GM19452 (cell line): ENCODE data around the gene SUMF2.
"Not testable (repeated sequence)": the region's sequence is repeated elsewhere in the genome, so short reads cannot be mapped to it uniquely, and the experiment has no call there.

Source experiments
- ATAC-seq: cut with Tn5 transposase; IDR thresholded peaks from one replicate; pipeline ENCODE4 v1.9.1; 2021; ENCODE audit not compliant: unreplicated experiment

SUMF2 gene

GRCh38 chr7:56063882-56064625 is at the start of gene SUMF2:
Gene SUMF2 (plus strand): TSS chr7:56064286. CDS start chr7:56064312, 26 bp downstream.
- peak; percentile 87 for ATAC-seq

- not testable (repeated sequence) for ATAC-seq
Observed at GRCh38 chr7:56017015-56017414, 47.1 kb upstream of the SUMF2 start.

- ATAC-seq, result no peak
Observed at GRCh38 chr7:56019501-56019900, 44.6 kb upstream of the SUMF2 start.

GRCh38 chr7:56023500-56023899 is 40.6 kb upstream of the SUMF2 start:
- no peak for ATAC-seq

GRCh38 chr7:56026538-56026937 is 37.5 kb upstream of the SUMF2 start:
- no peak for ATAC-seq

- ATAC-seq, result no peak
Observed at GRCh38 chr7:56028942-56029630, 35.0 kb upstream of the SUMF2 start.

- ATAC-seq, result no peak
Observed at GRCh38 chr7:56030340-56030739, 33.7 kb upstream of the SUMF2 start.

- not testable (repeated sequence) for ATAC-seq
Observed at GRCh38 chr7:56031556-56031955, 32.5 kb upstream of the SUMF2 start.

- ATAC-seq, result not testable (repeated sequence)
Observed at GRCh38 chr7:56032578-56032977, 31.5 kb upstream of the SUMF2 start.

- ATAC-seq, result peak; percentile 97
Observed at GRCh38 chr7:56033671-56034432, 30.2 kb upstream of the SUMF2 start.

GRCh38 chr7:56040730-56041129 is 23.4 kb upstream of the SUMF2 start:
- ATAC-seq, result no peak

GRCh38 chr7:56045758-56046157 is 18.3 kb upstream of the SUMF2 start:
- not testable (repeated sequence) for ATAC-seq

GRCh38 chr7:56046721-56047445 is 17.2 kb upstream of the SUMF2 start:
- no peak for ATAC-seq

- not testable (repeated sequence) for ATAC-seq
Observed at GRCh38 chr7:56047446-56048116, 16.5 kb upstream of the SUMF2 start.

GRCh38 chr7:56048245-56048644 is 15.8 kb upstream of the SUMF2 start:
- no peak for ATAC-seq

GRCh38 chr7:56048763-56049162 is 15.3 kb upstream of the SUMF2 start:
- not testable (repeated sequence) for ATAC-seq

- no peak for ATAC-seq
Observed at GRCh38 chr7:56051053-56051338, 13.1 kb upstream of the SUMF2 start.

- ATAC-seq, result peak; percentile 96
Observed at GRCh38 chr7:56051339-56052191, 12.5 kb upstream of the SUMF2 start, which contains the start of the genes CCT6A and PSPH. Gene CCT6A (plus strand): TSS chr7:56051765. CDS start chr7:56051849, 84 bp downstream. Gene PSPH (minus strand): TSS chr7:56051444. CDS start chr7:56021212, 30,232 bp downstream.

- ATAC-seq, result no peak
Observed at GRCh38 chr7:56053379-56053778, 10.7 kb upstream of the SUMF2 start.
